ENCODE results near the gene TTLL9.

TTLL9 gene

DNA sequence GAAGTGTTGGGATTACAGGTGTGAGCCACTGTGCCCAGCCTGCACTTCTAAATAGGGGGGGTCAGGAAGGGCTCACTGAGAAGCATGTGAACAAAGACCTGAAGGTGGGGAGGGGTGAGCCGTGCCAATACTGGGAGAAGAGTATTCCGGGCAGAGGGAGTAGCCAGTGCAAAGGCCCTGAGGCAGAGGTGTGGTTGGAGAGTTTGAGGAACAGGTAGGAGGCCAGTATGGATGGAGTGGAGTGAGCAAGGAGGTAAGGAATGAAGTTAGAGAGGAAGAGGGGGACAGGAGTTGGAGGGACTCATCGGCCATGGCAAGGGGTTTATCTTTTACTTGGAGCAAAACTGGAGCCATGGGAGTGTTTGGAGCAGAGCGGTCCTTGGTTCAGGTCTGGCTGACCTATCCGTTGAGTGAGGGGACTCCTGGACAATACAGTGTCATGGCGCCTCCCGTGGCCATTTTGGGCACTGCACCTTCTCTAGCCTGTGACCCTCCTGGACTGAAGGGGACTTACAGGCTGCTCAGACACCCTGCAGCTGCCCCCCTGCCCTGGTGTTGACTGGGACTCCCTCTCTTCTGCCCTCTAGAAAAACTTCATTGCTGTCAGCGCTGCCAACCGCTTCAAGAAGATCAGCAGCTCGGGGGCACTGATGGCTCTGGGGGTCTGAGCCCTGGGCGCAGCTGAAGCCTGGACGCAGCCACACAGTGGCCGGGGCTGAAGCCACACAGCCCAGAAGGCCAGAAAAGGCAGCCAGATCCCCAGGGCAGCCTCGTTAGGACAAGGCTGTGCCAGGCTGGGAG lies 37.1 kb upstream of the TTLL9 start:
- Histone ChIP-seq H3K4me3 (replicated peaks; ENCODE audit: insufficient read depth, low read length) (no peak overlapping the region), H3K27me3 (ENCODE audit: insufficient read depth, poor library complexity, severe bottlenecking) (no peaks in the 10 kb centered on the region), H3K27ac (replicated peaks) (no peak overlapping the region)
- peak in 1 of 2 experiments; percentile 54 for DNase-seq (ENCODE audit: low read depth in 1 of 2, low spot score in 1 of 2)
- TF ChIP-seq, protein P1, sequence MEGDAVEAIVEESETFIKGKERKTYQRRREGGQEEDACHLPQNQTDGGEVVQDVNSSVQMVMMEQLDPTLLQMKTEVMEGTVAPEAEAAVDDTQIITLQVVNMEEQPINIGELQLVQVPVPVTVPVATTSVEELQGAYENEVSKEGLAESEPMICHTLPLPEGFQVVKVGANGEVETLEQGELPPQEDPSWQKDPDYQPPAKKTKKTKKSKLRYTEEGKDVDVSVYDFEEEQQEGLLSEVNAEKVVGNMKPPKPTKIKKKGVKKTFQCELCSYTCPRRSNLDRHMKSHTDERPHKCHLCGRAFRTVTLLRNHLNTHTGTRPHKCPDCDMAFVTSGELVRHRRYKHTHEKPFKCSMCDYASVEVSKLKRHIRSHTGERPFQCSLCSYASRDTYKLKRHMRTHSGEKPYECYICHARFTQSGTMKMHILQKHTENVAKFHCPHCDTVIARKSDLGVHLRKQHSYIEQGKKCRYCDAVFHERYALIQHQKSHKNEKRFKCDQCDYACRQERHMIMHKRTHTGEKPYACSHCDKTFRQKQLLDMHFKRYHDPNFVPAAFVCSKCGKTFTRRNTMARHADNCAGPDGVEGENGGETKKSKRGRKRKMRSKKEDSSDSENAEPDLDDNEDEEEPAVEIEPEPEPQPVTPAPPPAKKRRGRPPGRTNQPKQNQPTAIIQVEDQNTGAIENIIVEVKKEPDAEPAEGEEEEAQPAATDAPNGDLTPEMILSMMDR (IDR thresholded peaks at IDR 0.05; ENCODE audit: insufficient read depth, low read length): peak; percentile 97
- TF ChIP-seq, protein P2, sequence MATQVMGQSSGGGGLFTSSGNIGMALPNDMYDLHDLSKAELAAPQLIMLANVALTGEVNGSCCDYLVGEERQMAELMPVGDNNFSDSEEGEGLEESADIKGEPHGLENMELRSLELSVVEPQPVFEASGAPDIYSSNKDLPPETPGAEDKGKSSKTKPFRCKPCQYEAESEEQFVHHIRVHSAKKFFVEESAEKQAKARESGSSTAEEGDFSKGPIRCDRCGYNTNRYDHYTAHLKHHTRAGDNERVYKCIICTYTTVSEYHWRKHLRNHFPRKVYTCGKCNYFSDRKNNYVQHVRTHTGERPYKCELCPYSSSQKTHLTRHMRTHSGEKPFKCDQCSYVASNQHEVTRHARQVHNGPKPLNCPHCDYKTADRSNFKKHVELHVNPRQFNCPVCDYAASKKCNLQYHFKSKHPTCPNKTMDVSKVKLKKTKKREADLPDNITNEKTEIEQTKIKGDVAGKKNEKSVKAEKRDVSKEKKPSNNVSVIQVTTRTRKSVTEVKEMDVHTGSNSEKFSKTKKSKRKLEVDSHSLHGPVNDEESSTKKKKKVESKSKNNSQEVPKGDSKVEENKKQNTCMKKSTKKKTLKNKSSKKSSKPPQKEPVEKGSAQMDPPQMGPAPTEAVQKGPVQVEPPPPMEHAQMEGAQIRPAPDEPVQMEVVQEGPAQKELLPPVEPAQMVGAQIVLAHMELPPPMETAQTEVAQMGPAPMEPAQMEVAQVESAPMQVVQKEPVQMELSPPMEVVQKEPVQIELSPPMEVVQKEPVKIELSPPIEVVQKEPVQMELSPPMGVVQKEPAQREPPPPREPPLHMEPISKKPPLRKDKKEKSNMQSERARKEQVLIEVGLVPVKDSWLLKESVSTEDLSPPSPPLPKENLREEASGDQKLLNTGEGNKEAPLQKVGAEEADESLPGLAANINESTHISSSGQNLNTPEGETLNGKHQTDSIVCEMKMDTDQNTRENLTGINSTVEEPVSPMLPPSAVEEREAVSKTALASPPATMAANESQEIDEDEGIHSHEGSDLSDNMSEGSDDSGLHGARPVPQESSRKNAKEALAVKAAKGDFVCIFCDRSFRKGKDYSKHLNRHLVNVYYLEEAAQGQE (IDR thresholded peaks at IDR 0.05; ENCODE audit: insufficient replicate concordance, low read depth): no peak

DNA sequence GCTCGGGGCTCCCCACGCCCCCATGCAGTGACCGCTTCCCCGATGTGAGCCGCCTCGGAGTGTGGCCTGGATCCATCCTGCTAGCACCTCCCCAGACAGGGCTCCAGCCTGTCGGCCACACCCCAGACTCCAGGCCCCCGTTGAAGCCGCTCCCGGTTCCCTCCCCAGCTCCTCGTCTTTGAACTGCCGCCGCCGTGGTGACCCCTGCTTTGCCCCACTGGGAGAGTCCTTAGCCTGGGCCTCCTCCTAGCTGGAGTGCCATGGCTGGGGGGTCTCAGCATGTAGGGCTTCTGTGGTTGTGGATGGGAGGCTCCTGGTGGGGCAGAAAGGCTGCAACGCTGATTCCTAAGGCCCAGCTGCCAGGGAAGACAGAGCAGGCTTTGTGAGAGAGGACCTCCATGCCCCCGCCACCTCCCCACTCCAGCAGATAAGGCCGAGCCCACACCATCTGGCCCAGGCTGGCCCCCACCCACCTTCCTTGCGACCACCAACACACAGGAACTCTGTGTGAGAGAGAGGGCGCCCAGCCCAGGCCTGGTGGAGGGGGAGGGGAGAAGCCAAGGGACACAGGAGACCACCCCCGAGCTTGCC lies 36.4 kb upstream of the TTLL9 start:
- TF ChIP-seq, protein P2 (IDR thresholded peaks at IDR 0.05; ENCODE audit: insufficient replicate concordance, low read depth): no peak
- no peak for TF ChIP-seq SPI1 (IDR thresholded peaks at IDR 0.05; ENCODE audit: borderline replicate concordance, low read depth)
- no peak for TF ChIP-seq GABPA (IDR thresholded peaks at IDR 0.05; ENCODE audit: low read depth)
- TF ChIP-seq, protein P1 (IDR thresholded peaks at IDR 0.05; ENCODE audit: insufficient read depth, low read length): no peak
- Histone ChIP-seq H3K27me3 (ENCODE audit: insufficient read depth, poor library complexity, severe bottlenecking) (no peaks in the 10 kb centered on the region), H3K27ac (replicated peaks) (no peak overlapping the region), H3K4me3 (replicated peaks; ENCODE audit: insufficient read depth, low read length) (no peak overlapping the region)
- DNase-seq (ENCODE audit: low read depth in 1 of 2, low spot score in 1 of 2): no peak

DNA sequence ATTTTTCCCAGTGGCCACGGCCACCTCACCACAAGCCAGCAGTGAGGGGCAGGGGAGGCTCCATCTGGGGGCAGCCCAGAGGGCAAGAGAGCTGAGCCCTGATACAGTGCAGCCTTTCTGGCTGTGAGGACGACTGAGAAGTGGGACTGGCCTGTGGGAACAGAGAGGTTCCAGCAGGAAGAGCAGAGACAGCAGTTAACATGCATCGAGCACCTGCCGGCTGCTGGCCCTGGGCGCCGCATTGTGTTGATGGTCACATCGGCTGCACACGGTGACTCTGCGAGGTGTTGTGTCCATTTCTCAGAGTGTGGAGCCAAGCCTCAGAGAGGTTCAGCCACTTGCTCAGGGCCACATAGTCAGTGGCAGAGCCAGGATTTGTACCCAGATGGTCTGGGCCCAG lies 34.9 kb upstream of the TTLL9 start:
- Histone ChIP-seq H3K27ac (replicated peaks) (no peak overlapping the region), H3K27me3 (ENCODE audit: insufficient read depth, poor library complexity, severe bottlenecking) (no peaks in the 10 kb centered on the region), H3K4me3 (replicated peaks; ENCODE audit: insufficient read depth, low read length) (no peak overlapping the region)
- DNase-seq (ENCODE audit: low read depth in 1 of 2, low spot score in 1 of 2): no peak
- TF ChIP-seq, protein P1 (IDR thresholded peaks at IDR 0.05; ENCODE audit: insufficient read depth, low read length): no peak
- no peak for TF ChIP-seq POLR2AphosphoS5 (IDR thresholded peaks at IDR 0.05; ENCODE audit: low read depth)
- no peak for TF ChIP-seq GABPA (IDR thresholded peaks at IDR 0.05; ENCODE audit: low read depth)
- TF ChIP-seq, protein P2 (IDR thresholded peaks at IDR 0.05; ENCODE audit: insufficient replicate concordance, low read depth): no peak

Data from HL-60 (cell line).